ENCODE results near the gene TACC2. TPM values are rescaled to one million over a fixed set of nuclear protein-coding genes. Genes with fewer than 3 reads are reported as not detected.

Gene TACC2
- total RNA-seq, 1 donor from 2014 or later, result not detected

DNA sequence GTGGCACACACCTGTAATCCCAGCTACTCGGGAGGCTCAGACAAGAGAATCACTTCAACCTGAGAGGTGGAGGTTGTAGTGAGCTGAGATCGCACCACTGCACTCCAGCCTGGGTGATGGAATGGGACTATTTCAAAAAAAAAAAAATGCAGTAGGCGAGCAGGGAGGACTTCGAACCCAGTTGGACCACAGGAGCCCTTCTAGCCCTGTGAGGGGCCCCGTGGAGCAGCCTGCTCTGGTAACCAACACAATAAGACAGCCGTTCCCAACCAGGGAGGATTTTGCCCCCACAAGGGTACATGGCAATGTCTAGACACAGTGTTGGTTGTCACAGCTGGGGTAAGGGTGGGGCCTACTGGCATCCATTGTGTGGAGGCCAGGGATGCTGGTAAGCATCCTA, 218.2 kb downstream of the TACC2 start:
- intact Hi-C loops (cut with micrococcal nuclease), result no loop called here
- no peaks in the 10 kb centered on the region for H3K27me3 Mint-ChIP-seq
- H3K36me3 Mint-ChIP-seq (ENCODE audit: low read depth), result no peaks in the 10 kb centered on the region
- H3K9me3 Mint-ChIP-seq, result no peaks in the 10 kb centered on the region
- POLR2A ChIA-PET, result no interaction called here
- DNase-seq (no peak), ATAC-seq (ENCODE audit: low read depth) (no peak)
- no peak overlapping the region for H3K4me3 Mint-ChIP-seq
- CTCF ChIA-PET, result no interaction called here
- TF ChIP-seq, protein P1, sequence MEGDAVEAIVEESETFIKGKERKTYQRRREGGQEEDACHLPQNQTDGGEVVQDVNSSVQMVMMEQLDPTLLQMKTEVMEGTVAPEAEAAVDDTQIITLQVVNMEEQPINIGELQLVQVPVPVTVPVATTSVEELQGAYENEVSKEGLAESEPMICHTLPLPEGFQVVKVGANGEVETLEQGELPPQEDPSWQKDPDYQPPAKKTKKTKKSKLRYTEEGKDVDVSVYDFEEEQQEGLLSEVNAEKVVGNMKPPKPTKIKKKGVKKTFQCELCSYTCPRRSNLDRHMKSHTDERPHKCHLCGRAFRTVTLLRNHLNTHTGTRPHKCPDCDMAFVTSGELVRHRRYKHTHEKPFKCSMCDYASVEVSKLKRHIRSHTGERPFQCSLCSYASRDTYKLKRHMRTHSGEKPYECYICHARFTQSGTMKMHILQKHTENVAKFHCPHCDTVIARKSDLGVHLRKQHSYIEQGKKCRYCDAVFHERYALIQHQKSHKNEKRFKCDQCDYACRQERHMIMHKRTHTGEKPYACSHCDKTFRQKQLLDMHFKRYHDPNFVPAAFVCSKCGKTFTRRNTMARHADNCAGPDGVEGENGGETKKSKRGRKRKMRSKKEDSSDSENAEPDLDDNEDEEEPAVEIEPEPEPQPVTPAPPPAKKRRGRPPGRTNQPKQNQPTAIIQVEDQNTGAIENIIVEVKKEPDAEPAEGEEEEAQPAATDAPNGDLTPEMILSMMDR (IDR thresholded peaks at IDR 0.05), result no peak
- no peak overlapping the region for H3K27ac Mint-ChIP-seq
- H3K4me1 Mint-ChIP-seq, result no peaks in the 10 kb centered on the region

DNA sequence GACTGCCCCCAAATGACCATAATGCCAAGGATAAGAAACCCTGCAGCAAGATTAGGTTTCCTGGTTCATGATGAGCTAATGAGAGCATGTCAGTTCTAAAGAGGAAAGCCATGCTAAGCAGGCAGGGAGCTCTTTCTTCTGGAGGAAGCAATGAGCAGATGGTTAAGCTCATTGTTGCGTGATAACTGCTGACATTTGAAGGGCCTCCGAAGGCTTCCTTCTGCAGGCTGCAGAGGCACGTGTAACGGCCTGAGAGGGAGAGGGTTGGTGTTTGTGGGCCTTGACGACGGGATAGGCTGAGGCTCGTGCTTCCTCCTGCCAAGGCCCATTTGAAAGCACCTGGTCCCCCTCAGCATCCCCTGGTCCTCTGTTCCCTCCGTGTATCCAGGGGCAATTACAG, 218.6 kb downstream of the TACC2 start:
- ChIA-PET CTCF (no interaction called here), POLR2A (no interaction called here)
- no peaks in the 10 kb centered on the region for H3K4me1 Mint-ChIP-seq
- ATAC-seq (ENCODE audit: low read depth), result no peak
- TF ChIP-seq, protein P1 (IDR thresholded peaks at IDR 0.05), result no peak
- no peak overlapping the region for H3K4me3 Mint-ChIP-seq
- DNase-seq, result no peak
- no peaks in the 10 kb centered on the region for H3K9me3 Mint-ChIP-seq
- no peaks in the 10 kb centered on the region for H3K36me3 Mint-ChIP-seq (ENCODE audit: low read depth)
- no peak overlapping the region for H3K27ac Mint-ChIP-seq
- intact Hi-C loops (cut with micrococcal nuclease), result no loop called here
- no peaks in the 10 kb centered on the region for H3K27me3 Mint-ChIP-seq

DNA sequence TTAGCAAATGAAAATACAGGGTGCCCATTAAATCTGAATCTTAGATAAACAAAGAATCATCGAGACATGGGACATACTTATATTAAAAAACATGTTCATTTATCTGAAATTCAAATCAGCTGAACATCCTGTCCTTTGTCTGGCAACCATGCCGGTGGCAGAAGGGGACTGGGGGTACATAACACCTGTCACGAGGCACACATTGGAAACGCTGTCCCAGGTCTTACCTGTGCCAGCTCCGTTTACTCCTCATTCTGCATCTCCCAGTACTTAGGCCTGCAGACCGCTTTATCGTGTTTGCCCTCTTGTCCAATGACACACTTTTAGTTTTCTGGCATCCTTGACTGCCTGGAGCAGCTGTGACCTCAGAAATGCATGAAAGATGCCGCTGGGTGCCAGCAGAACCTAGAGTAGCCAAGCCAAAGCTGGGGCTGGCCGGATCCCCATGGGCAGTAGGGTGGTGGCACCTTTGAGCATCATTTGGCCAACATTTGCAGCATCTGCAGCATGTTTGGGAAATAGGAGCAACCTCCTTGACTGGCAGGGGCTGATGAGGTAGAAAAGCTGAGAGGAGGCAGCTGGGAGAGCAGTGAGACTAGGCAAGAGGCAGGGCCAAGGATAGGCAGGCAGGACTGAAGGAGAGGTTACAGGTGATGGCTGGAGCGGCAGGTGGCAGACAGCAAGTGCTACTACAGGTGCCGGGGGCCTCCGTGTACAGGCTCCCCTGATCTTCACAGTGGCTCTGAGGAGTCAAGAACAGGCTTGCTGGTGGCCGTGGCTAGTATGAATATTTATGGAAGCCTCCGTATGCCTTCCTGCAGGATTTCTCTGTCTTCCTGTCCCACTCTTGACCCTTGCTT, 219.8 kb downstream of the TACC2 start:
- POLR2A ChIA-PET, result no interaction called here
- ATAC-seq (ENCODE audit: low read depth) (no peak), DNase-seq (no peak)
- no peaks in the 10 kb centered on the region for H3K27me3 Mint-ChIP-seq
- no peak overlapping the region for H3K4me3 Mint-ChIP-seq
- H3K27ac Mint-ChIP-seq, result no peak overlapping the region
- CTCF ChIA-PET, result no interaction called here
- TF ChIP-seq, protein P1 (IDR thresholded peaks at IDR 0.05), result no peak
- intact Hi-C loops (cut with micrococcal nuclease), result no loop called here
- no peaks in the 10 kb centered on the region for H3K9me3 Mint-ChIP-seq
- no peaks in the 10 kb centered on the region for H3K36me3 Mint-ChIP-seq (ENCODE audit: low read depth)
- H3K4me1 Mint-ChIP-seq, result no peaks in the 10 kb centered on the region

DNA sequence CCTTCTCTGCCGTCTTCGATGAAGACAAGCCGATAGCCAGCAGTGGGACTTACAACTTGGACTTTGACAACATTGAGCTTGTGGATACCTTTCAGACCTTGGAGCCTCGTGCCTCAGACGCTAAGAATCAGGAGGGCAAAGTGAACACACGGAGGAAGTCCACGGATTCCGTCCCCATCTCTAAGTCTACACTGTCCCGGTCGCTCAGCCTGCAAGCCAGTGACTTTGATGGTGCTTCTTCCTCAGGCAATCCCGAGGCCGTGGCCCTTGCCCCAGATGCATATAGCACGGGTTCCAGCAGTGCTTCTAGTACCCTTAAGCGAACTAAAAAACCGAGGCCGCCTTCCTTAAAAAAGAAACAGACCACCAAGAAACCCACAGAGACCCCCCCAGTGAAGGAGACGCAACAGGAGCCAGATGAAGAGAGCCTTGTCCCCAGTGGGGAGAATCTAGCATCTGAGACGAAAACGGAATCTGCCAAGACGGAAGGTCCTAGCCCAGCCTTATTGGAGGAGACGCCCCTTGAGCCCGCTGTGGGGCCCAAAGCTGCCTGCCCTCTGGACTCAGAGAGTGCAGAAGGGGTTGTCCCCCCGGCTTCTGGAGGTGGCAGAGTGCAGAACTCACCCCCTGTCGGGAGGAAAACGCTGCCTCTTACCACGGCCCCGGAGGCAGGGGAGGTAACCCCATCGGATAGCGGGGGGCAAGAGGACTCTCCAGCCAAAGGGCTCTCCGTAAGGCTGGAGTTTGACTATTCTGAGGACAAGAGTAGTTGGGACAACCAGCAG, 221.7 kb downstream of the TACC2 start:
- no peak overlapping the region for H3K27ac Mint-ChIP-seq
- ChIA-PET CTCF (no interaction called here), POLR2A (no interaction called here)
- no peaks in the 10 kb centered on the region for H3K36me3 Mint-ChIP-seq (ENCODE audit: low read depth)
- intact Hi-C loops (cut with micrococcal nuclease), result no loop called here
- no peaks in the 10 kb centered on the region for H3K9me3 Mint-ChIP-seq
- TF ChIP-seq, protein P1 (IDR thresholded peaks at IDR 0.05), result no peak
- H3K4me3 Mint-ChIP-seq, result no peak overlapping the region
- no peak for ATAC-seq (ENCODE audit: low read depth)
- H3K4me1 Mint-ChIP-seq, result no peaks in the 10 kb centered on the region
- H3K27me3 Mint-ChIP-seq, result no peaks in the 10 kb centered on the region
- no peak for DNase-seq

DNA sequence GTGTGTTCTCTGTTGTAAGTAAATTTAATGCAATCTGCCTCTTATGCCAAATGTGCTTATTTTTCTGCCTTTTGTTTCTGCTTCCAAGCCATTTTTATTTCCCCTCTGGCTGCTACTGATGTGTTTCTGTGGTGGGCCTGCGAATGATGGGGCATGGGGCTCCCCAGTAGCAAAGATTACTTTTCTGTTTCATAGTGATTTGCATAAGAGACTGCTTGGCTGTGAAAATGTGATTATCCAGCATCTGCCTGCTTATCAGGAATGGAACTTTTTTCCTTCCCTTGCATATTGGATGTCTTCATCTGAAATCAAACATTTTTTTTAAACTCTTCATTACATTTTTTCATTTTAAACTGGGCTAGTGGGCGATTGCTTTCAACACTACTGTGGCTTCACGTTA, 224.4 kb downstream of the TACC2 start:
- DNase-seq (no peak), ATAC-seq (ENCODE audit: low read depth) (no peak)
- Mint-ChIP-seq H3K4me3 (no peak overlapping the region), H3K36me3 (ENCODE audit: low read depth) (no peaks in the 10 kb centered on the region), H3K4me1 (no peaks in the 10 kb centered on the region), H3K27ac (no peak overlapping the region), H3K27me3 (no peaks in the 10 kb centered on the region), H3K9me3 (no peaks in the 10 kb centered on the region)
- intact Hi-C loops (cut with micrococcal nuclease), result no loop called here
- ChIA-PET POLR2A (no interaction called here), CTCF (no interaction called here)
- TF ChIP-seq, protein P1 (IDR thresholded peaks at IDR 0.05), result no peak
